Dermis lymphatic vessel endothelial cell (primary cell): ENCODE measurements around the gene DYNAP. TPM values are rescaled to one million over a fixed set of nuclear protein-coding genes. Genes with fewer than 3 reads are reported as not detected.

ENCODE experiments used
- total RNA-seq: library from RNA; depleted of rRNA; stranded (reverse); fragments of >200 nt; gene quantifications from 2 replicates; pipeline ENCODE4 v1.2.1, GENCODE V29; 2014

The DYNAP gene, protein sequence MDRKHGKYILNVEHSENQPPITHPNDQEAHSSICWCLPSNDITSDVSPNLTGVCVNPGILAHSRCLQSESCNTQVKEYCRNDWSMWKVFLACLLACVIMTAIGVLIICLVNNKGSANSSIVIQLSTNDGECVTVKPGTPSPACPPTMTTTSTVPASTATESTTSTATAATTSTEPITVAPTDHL
- not detected in 2 replicates for total RNA-seq

DNA sequence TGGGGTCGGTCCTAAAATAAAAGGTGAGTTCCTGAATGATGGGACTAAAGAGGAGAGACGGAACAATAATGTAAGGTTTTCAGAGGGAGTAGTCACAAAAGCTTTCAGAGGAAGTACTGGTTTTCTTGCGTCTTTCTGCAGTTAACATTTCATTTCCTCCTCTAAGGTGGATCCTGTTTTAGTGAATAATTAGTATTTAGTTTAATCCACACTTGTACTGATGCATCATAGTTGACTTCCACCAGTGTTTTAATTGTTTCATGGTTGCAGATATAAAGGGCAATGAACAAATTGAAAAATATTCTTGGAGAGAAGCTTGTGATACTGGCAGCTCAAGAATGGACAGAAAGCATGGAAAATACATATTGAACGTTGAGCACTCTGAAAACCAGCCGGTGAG is at the start of gene DYNAP:
TSS of gene DYNAP (plus strand) at position 301 of the 400 bp plus-strand sequence. CDS start at position 339, 38 bp downstream.

Other genes with a start within 250 kb of the DYNAP start
- gene STARD6, start 233.4 kb upstream of the DYNAP start, total RNA-seq = 0.11 TPM in 1 of 2 replicates, not detected in the other
- 3.9 and 4.3 TPM in 2 replicates for gene C18orf54, start 233.3 kb upstream of the DYNAP start, total RNA-seq
- under 0.01 and 0.11 TPM in 2 replicates for gene RAB27B, start 237.2 kb downstream of the DYNAP start, total RNA-seq